ENCODE measurements around the gene LRMDA.
"Not testable (repeated sequence)": the region's sequence is repeated elsewhere in the genome, so short reads cannot be mapped to it uniquely, and the experiment has no call there.

LRMDA gene

GRCh38 chr10:75508814-75509306 is 77.4 kb downstream of the LRMDA start:
- no peak for DNase-seq

- DNase-seq, result no peak
These were observed 78.3 kb downstream of the LRMDA start for GRCh38 chr10:75509706-75510105.

- no peak for DNase-seq
These were observed 79.6 kb downstream of the LRMDA start for GRCh38 chr10:75511011-75511410.

GRCh38 chr10:75512203-75512933 is 80.9 kb downstream of the LRMDA start:
- DNase-seq, result peak; percentile 91 to 95

- DNase-seq, result no peak
These were observed 82.0 kb downstream of the LRMDA start for GRCh38 chr10:75513292-75513885.

- DNase-seq, result no peak
These were observed 83.4 kb downstream of the LRMDA start for GRCh38 chr10:75514830-75515229.

GRCh38 chr10:75516154-75516553 is 84.7 kb downstream of the LRMDA start:
- peak; percentile 5 to 27 for DNase-seq

- DNase-seq, result not testable (repeated sequence)
These were observed 87.8 kb downstream of the LRMDA start for GRCh38 chr10:75519213-75519612.

GRCh38 chr10:75521194-75521829 is 89.9 kb downstream of the LRMDA start:
- DNase-seq, result peak; percentile 12 to 64

GRCh38 chr10:75525067-75525466 is 93.6 kb downstream of the LRMDA start:
- DNase-seq, result peak; percentile 8 to 36

GRCh38 chr10:75525646-75526045 is 94.2 kb downstream of the LRMDA start:
- no peak for DNase-seq

GRCh38 chr10:75527542-75527941 is 96.1 kb downstream of the LRMDA start:
- DNase-seq, result no peak

GRCh38 chr10:75528392-75528791 is 97.0 kb downstream of the LRMDA start:
- no peak for DNase-seq

GRCh38 chr10:75530299-75530698 is 98.9 kb downstream of the LRMDA start:
- no peak for DNase-seq

- no peak for DNase-seq
These were observed 100.2 kb downstream of the LRMDA start for GRCh38 chr10:75531571-75532031.

- no peak for DNase-seq
These were observed 101.0 kb downstream of the LRMDA start for GRCh38 chr10:75532253-75532924.

GRCh38 chr10:75538144-75538543 is 106.7 kb downstream of the LRMDA start:
- no peak for DNase-seq

GRCh38 chr10:75538765-75539164 is 107.3 kb downstream of the LRMDA start:
- no peak for DNase-seq

GRCh38 chr10:75540357-75540966 is 109.0 kb downstream of the LRMDA start:
- no peak for DNase-seq

- no peak for DNase-seq
These were observed 109.6 kb downstream of the LRMDA start for GRCh38 chr10:75540981-75541380.

- DNase-seq, result no peak
These were observed 110.0 kb downstream of the LRMDA start for GRCh38 chr10:75541411-75541810.

GRCh38 chr10:75542084-75542483 is 110.7 kb downstream of the LRMDA start:
- no peak for DNase-seq

- DNase-seq, result no peak
These were observed 111.5 kb downstream of the LRMDA start for GRCh38 chr10:75542906-75543305.

Data from NCI-H526 (cell line).